SKM-1 treated with dmso at 0.1 percent for 144 hours (cell line): ENCODE measurements around the gene EMID1.
A peak's percentile ranks its signal among the peaks of the same experiment; 100 is the strongest.

Experiments
- DNase-seq: peaks from one replicate; lab custom pipeline; 2025; ENCODE audit not compliant: unreplicated experiment; lab: John Stamatoyannopoulos, UW

Gene EMID1

GRCh38 chr22:29194184-29194583 lies 11.5 kb upstream of the EMID1 start:
- DNase-seq, result no peak

DNA sequence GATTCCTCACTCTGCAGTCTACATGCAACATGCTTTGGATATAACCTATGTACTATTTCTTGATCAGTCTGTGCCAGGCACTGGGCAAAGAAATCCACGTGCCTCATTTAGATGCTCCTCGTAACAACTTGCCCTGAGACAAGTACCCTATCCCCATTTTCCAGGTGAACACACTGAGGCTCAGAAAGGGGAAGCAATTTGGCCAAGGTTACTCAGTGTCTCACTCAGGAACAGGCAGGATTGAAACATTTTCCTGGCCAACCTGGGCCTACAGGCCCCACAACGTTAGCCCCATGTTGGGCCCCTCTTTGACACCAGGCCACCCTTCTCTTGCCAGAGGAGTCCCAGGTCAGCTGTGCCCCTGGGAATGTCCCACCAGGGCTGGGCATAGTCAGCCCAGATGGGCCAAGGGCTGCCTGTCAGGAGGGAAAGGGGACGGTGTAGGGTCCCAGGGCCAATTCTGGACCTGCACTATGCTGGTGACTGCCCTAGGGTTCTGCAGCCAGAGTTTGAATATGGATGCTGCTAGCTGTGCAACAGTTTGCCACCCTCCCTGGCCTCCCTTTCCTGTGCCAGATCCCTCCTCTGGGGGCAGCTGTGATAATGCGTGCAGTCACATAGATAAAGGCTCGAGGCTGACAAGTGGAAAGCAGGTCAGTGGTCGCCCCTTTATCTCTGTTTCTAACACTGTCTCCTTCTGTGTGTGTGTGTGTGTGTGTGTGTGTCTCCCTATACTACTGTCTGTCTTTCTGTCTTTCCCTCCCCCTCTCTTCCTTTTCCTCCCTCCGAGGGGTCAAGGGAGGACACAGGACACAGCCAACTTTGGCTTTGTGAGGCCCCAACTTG lies 10.4 kb upstream of the EMID1 start:
- no peak for DNase-seq

DNA sequence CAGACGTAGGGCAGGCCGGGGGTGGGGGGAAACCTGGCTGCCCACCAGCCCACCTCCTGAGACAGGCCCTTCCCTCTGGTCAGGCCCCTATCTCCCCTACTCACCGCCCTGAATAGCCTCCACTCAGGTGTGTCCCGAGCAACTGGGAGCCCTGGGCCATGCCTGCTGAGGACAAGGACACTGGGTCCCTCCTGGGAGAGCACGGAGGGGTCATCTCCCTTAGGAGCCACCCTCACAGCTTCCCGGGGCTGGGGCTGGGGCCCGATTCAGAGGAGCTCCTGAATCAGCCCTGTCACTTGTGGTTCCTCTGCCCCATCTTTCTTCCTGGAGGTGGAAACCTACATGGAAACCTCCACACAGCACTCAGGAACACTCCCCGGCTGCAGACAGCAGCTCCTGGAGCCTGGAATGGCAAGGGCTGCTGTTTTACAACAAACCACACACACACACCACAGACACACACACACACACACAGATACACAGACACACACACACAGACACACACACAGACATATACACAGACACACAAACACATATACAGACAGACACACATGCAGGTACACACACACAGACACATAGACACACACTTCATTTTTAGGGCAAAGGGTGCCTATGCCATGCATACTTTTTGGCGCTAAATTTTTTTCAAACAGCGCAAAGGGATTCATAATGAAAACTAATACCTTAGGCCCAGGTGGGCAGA lies 9.6 kb upstream of the EMID1 start:
- no peak for DNase-seq

DNA sequence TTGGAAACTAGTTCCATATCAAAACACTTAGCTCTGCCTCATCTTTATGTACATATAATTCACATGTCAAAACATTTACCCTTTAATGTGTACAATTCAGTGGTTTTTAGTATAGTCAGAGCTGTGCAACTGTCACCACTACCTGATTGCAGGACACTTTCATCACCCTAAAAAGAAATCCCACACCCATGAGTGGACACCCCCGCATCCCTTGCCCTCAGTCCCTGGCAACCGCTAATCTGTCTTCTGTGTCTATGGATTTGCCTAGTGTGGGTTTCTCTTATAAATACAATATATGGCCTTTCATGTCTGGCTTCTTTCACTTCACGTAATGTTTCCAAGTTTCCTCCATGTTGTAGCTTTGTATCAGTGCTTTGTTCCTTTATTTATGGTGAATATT lies 8.6 kb upstream of the EMID1 start:
- DNase-seq, result no peak

GRCh38 chr22:29198240-29198639 lies 7.5 kb upstream of the EMID1 start:
- no peak for DNase-seq

DNA sequence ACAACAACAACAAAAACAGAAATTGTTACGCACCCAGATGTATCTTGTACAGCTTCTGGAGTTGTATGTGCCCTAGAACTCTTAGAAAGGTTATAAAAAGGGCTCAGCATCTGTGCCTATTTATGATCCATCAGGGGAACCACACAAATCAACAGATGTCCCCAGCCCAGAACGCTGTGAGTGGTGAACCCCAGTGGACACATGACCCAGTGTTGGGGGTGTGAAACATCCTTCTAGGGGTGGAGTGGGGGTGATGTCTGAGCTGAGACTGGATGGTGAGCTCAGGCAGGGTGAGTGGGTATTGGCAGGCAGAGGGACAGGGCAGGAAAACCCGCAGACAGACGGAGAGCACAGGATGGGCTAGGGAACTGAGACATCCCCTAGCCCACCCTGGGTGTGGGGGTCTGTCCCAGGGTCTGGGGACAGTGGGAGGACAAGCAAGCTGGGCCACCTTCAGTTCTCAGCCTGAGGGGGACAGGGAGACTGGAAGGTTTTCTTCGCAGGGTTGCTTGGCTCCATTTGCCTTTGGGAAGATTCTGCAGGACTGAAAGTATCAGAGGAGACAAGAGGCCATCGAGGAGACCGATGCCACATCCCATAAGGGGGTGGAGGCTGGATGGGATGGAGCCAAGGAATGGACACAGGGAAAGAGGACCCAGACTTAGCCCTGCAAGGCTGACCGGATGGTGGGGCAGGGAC lies 5.8 kb upstream of the EMID1 start:
- no peak for DNase-seq

GRCh38 chr22:29200901-29201300 lies 4.8 kb upstream of the EMID1 start:
- DNase-seq, result no peak

DNA sequence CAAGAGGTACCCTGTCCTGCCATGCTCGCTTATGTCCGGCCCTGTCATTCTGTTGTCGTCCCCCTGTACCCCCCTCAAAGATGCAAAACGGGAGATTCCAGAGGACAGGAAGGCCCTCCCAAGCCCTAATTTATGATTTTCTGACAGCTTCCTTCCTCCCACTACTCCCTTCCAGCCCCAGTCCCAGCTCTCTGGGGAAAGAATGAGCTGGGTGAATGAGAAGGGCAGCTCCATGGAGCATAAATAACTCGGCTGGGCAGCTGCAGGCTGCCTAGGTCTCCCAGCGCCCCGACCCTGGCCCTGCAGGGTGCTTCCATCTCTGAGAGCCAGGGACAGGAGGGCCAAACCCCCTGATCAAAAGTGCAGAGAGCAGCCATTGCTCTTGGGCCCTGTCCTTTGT lies 3.9 kb upstream of the EMID1 start:
- DNase-seq, result no peak

DNA sequence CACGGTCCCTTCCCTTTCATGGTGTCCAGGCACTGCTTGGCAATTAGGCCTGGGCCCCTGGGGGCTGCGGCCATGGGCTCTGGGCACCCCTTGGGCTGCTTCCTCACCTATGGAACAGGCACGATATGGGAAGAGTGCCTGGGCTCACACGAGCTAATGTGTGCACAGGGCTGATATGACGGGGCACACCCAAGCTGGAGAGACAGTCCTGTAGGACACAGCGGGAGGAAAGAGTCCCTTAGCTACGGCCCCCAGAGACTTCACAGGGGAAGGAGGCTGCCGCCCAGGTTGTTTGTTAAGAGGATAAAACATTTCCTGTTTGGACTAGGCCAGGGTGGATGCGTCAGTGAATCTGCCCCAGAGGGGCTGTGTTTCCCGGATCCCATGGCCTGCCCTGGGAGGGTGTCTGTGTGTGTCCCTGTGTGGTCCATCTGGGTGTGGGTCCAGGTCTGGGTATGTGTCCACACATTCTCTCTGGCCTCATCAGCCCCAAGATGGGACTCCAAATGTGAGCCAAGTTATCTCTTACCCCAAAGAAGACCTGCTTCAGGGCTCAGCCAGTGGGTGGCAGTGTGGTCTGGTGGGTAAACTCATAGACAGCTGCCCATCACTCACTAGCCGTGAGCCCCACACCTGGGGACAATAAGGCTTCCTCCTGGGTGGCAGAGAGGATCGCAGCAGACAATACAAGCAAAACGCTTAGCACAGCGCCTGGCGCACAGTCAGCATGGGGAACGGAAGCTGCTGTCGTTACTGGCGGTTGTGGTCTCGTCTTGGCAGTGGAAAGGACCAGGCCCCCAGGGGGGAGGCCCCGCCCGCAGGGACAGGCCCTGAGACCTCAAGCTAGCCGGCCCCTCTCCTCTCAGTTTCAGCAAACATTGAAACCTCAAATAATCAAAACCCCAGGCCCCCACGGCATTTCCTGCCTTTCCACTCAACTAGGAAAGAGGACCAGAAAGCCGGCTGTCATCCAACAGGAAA lies 3.2 kb upstream of the EMID1 start:
- peak; percentile 77 for DNase-seq

GRCh38 chr22:29203488-29204454 lies 1.9 kb upstream of the EMID1 start:
- peak; percentile 17 for DNase-seq

DNA sequence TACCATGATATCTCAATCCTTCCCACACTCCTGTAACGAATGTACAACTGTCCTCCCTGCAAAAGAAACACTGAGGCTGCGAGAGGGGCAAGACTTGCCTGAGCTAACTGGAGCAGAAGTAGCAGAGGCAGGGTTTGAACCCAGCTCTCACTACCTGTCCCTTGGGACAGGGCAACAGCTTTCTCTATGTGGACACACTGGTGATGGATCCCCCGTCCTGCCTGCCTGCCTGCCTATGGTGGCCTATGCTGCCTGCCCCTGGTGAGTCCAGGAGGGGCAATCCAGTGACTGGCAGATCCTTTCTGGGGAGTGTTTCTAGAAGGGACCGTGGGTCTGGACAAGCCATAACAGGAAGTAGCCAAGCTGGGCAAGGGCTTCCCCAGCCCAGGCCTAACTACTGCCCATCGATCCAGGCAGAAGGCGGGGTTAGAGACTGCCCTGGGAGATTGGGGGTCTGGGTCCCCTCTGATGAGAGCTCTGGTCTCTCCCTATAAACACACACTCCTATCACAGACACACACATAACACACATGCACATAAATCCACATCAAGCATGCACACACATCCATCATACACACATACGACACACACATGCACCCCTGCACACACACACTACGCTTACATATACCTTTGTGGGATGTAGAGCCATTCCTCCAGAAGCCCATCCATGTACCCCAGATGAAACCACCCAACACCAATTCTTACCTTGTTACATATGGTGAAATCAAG lies 1.1 kb upstream of the EMID1 start:
- DNase-seq, result no peak

- DNase-seq, result no peak
Observed at GRCh38 chr22:29205252-29205593, 473 bp upstream of the EMID1 start.

GRCh38 chr22:29206372-29207242 lies 911 bp downstream of the EMID1 start:
- DNase-seq, result no peak

GRCh38 chr22:29207243-29207550 lies 1.5 kb downstream of the EMID1 start:
- DNase-seq, result no peak

GRCh38 chr22:29207562-29208501 lies 2.1 kb downstream of the EMID1 start:
- DNase-seq, result no peak

DNA sequence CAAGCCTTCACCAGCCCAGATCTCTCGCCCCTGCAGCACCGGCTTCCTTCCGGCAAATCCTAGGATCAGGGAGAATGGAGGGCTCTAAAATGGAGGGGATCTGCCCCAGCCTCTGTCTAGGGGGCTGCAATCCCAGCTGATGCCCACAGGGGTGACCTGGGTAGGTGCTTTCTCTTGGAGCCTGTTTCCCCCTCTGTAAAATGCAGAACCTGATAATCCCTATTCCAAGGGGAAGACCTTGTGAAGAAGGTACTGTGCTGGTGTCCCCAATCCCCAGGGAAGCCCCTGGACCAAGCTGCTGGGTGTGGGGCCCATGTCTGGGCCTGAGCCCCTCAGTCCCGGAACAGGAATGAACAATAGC lies 2.8 kb downstream of the EMID1 start:
- DNase-seq, result no peak
